ENCODE measurements around the gene VPS72. TPM values are rescaled to one million over a fixed set of nuclear protein-coding genes. Genes with fewer than 3 reads are reported as not detected.
A peak's percentile ranks its signal among the peaks of the same experiment; 100 is the strongest.

The VPS72 gene
- 10 to 100 TPM; 29.6 to 49.1 (median 38.1) TPM for total RNA-seq
- polyA plus RNA-seq = 10 to 100 TPM; 31.2 to 41.6 TPM
- long read RNA-seq, donor 1, transcript VPS72-202 (6 exons, 1,527 nt) = major isoform, 24 of 26 reads
- long read RNA-seq, donor 1, partial matches to known transcripts = 1 of 26 reads
- long read RNA-seq, donor 1, other reads (novel, unspliced or antisense) = 1 of 26 reads
- long read RNA-seq, donor 2, transcript VPS72-202 (6 exons, 1,527 nt) = major isoform, 63 of 70 reads
- long read RNA-seq, donor 2, partial matches to known transcripts = 0 of 70 reads
- long read RNA-seq, donor 2, other reads (novel, unspliced or antisense) = 4 of 70 reads
- long read RNA-seq, donor 3, transcript VPS72-202 (6 exons, 1,527 nt) = major isoform, 17 of 22 reads
- long read RNA-seq, donor 3, partial matches to known transcripts = 0 of 22 reads
- long read RNA-seq, donor 3, other reads (novel, unspliced or antisense) = 5 of 22 reads

- 0 to 1% (median 1%) methylated on average over 42 of the region's 42 CpGs for WGBS, 4 donors
- Histone ChIP-seq H3K9me3 (no peaks in the 10 kb centered on the region), H3K4me3 (peak within 1 kb of the TSS; percentile 54 to 95 (median 82)), H3K4me1 (peaks cover 0 to 32% (median 18%) of the 10 kb centered on the region in 12 donors), H3K36me3 (peaks cover 0 to 19% (median 11%) of the 10 kb centered on the region in 9 donors), H3K27me3 (no peaks in the 10 kb centered on the region), H3K27ac (peak within 1 kb of the TSS; percentile 45 to 90 (median 80))
- ATAC-seq (peak; percentile 93 to 98 (median 98)), DNase-seq (peak; percentile 86 to 90 (median 88))
- intact Hi-C loops (cut with DNase I) = loop anchor here in 5 of 10 donors (5.0 to 10.0 kb wide), 5 partner anchors 45 to 215 kb away; partner anchors contain the start of genes PSMD4 (in 2 of the 5) and RFX5 (in 1 of the 5)
- TF ChIP-seq CTCF (IDR thresholded peaks at IDR 0.05) (peak in 3 of 12 donors; percentile 2 to 24 (median 7)), POLR2A (IDR thresholded peaks at IDR 0.05) (peak in 1 of 2 donors; percentile 57)
Observed at GRCh38 chr1:151189637-151190445, at the start of gene VPS72. TSS of gene VPS72 (minus strand) at chr1:151190197. CDS start at chr1:151190121, 76 bp downstream.

GRCh38 chr1:151238467-151238739, 48.4 kb upstream of the VPS72 start:
- Histone ChIP-seq H3K4me1 (peaks cover 0 to 12% (median 0%) of the 10 kb centered on the region in 12 donors), H3K4me3 (no peak overlapping the region), H3K9me3 (no peaks in the 10 kb centered on the region), H3K27me3 (no peaks in the 10 kb centered on the region), H3K27ac (peak overlapping the region in 2 of 12 donors; percentile 9 to 51), H3K36me3 (peaks cover 1 to 100% (median 100%) of the 10 kb centered on the region in 9 donors)
- no peak for DNase-seq
- intact Hi-C loops (cut with DNase I) = loop anchor here in 1 of 10 donors (10.0 kb wide), 1 partner anchor 54 kb away; no protein-coding TSS in a partner anchor
- peak in 2 of 4 donors; percentile 49 to 73 for ATAC-seq
- 37 to 48% (median 39%) methylated on average over 1 of the region's 1 CpG for WGBS, 4 donors
- TF ChIP-seq CTCF (IDR thresholded peaks at IDR 0.05) (no peak), POLR2A (IDR thresholded peaks at IDR 0.05) (no peak)

- Histone ChIP-seq H3K9me3 (no peaks in the 10 kb centered on the region), H3K4me1 (peaks cover 0 to 12% (median 0%) of the 10 kb centered on the region in 12 donors), H3K27ac (peak overlapping the region in 2 of 12 donors; percentile 9 to 51), H3K4me3 (no peak overlapping the region), H3K36me3 (peaks cover 0 to 100% (median 100%) of the 10 kb centered on the region in 9 donors), H3K27me3 (no peaks in the 10 kb centered on the region)
- WGBS, 4 donors = 86 to 89% (median 87%) methylated on average over 4 of the region's 4 CpGs
- DNase-seq (no peak), ATAC-seq (no peak)
- intact Hi-C loops (cut with DNase I) = loop anchor here in 1 of 10 donors (10.0 kb wide), 1 partner anchor 53 kb away; no protein-coding TSS in a partner anchor
- TF ChIP-seq POLR2A (IDR thresholded peaks at IDR 0.05) (no peak), CTCF (IDR thresholded peaks at IDR 0.05) (no peak)
Observed at GRCh38 chr1:151237678-151238466, 47.9 kb upstream of the VPS72 start.

All from heart left ventricle (tissue), 16 donors.